ENCODE measurements around the gene PRCC.

PRCC gene

DNA sequence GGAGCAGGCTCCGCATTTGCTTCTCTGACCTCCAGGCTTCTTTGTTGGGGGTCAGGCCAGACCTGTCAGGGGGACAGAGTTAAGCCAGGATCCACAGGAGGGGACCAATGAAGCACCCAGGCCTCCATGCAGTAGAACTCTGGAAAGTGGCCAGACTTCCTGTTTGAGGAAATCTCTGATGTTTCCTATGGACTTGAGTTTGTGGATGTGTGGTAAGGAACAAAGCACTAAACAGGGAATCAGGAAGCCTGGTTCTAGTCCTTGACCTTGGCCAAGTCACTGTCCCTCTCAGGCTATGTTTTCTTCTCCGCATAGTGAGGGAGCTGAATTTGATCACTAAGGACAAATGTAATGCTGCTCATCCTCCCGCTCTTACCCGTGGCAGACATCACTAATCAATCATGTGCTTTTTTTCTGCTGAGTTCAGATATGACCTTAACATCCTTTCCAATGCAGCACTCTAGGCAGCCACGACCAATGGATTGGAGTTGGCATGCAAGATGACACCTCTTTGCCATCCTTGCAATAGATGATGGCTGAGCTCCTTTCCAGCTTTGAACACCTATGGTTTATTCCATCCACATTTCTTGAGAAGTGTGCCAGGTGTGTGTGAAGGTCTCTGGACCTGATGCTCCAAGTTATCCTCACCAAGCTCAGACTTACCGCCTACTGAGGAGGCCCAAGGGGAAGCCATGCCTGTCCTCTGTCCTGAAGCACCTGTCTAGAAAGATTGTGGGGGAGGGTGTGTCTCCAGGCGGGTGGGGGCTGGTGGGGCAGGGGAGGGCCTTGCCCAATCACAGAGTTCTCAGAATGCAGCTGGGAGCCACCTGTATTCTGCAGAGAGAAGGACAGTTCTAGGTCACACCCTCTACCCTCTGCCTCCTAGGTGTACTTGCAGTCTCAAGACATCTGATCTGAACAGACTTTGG, 39.4 kb downstream of the PRCC start:
- WGBS, 2 experiments: 89 to 92% methylated on average over 7 of the region's 7 CpGs

DNA sequence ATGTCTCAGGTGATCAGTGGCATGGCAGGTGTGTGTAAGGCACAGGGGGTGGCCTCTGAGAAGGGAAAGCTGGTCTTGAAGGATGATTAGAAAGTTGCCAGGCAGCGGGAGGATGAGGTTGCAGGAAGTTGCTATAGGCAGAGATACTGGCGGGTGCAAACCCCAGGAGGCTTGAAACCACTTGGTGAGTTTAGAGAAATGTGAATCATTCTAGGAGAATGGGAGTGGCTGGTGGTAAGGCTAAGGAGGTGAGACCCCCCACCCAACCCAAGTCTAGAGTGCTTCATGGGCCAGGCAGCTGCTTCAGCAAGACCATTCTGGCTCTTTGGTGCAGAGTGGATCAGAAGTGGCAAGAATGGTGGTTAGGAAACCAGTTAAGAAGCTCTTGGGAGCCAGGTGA, 40.3 kb downstream of the PRCC start:
- Histone ChIP-seq H3K36me3 (ENCODE audit: control insufficient read depth, insufficient read depth, low read length) (no peaks in the 10 kb centered on the region), H3K27me3 (ENCODE audit: control insufficient read depth, insufficient read depth, low read length, poor library complexity, severe bottlenecking) (no peaks in the 10 kb centered on the region), H3K4me1 (ENCODE audit: control insufficient read depth, insufficient read depth, low read length) (peaks cover 19% of the 10 kb centered on the region), H3K4me3 (ENCODE audit: insufficient read depth, low read depth, low read length) (no peak overlapping the region), H3K27ac (ENCODE audit: insufficient read depth, low read depth, low read length, poor library complexity, severe bottlenecking) (no peak overlapping the region), H3K9me3 (ENCODE audit: control insufficient read depth, low read length) (no peaks in the 10 kb centered on the region)
- WGBS, 2 experiments: 91 to 97% methylated on average over 2 of the region's 2 CpGs

More for the DNA sequence above, 39.4 kb downstream of the PRCC start:
- Histone ChIP-seq H3K36me3 (ENCODE audit: control insufficient read depth, insufficient read depth, low read length) (no peaks in the 10 kb centered on the region), H3K27ac (ENCODE audit: insufficient read depth, low read depth, low read length, poor library complexity, severe bottlenecking) (no peak overlapping the region), H3K27me3 (ENCODE audit: control insufficient read depth, insufficient read depth, low read length, poor library complexity, severe bottlenecking) (no peaks in the 10 kb centered on the region), H3K4me3 (ENCODE audit: insufficient read depth, low read depth, low read length) (no peak overlapping the region), H3K4me1 (ENCODE audit: control insufficient read depth, insufficient read depth, low read length) (peaks cover 19% of the 10 kb centered on the region), H3K9me3 (ENCODE audit: control insufficient read depth, low read length) (no peaks in the 10 kb centered on the region)

DNA sequence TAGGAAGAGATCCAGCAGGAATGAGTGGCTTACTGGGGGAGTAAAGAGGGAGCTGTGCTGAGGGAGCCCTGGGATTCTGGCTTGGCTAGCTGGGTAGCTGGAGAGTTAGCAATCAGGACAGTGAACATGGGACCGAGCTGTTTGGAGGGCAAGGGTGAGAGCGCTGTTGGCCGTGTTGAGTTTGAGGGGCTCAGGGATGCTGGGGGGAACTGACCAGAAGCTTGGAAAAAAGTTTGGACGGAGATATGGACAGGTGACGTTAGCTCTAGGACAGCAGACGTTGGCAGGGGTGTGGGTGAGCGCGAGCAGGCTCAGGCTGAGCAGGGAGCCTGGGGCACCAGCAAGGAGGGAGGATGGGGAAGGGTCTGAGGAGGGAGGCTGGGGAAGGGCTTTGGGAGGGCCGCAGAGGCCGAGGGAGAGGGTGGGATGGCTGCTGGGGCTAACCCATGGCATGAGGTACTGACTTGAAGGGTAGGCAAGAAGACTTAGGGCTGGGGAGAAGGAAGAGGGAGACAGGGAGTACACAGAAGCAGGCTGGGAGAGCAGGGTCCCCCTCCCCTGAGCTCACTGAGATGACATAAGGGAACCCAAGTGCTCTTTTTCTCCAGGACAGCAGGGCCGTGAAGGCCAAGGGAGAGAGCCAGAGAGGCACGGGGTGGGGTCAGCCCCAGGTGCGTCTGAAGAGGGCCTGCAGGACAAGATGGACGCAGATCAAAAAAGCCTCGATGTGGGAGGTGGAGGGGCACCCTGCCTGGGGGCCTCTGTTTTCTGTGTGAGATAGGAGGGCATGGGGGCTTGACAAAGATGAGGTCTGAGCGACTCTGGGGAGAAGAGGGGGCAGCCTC, 41.1 kb downstream of the PRCC start:
- 91 to 93% methylated on average over 16 of the region's 16 CpGs for WGBS, 2 experiments
- Histone ChIP-seq H3K27ac (ENCODE audit: insufficient read depth, low read depth, low read length, poor library complexity, severe bottlenecking) (no peak overlapping the region), H3K36me3 (ENCODE audit: control insufficient read depth, insufficient read depth, low read length) (no peaks in the 10 kb centered on the region), H3K4me1 (ENCODE audit: control insufficient read depth, insufficient read depth, low read length) (peaks cover 19% of the 10 kb centered on the region), H3K9me3 (ENCODE audit: control insufficient read depth, low read length) (no peaks in the 10 kb centered on the region), H3K4me3 (ENCODE audit: insufficient read depth, low read depth, low read length) (no peak overlapping the region), H3K27me3 (ENCODE audit: control insufficient read depth, insufficient read depth, low read length, poor library complexity, severe bottlenecking) (peaks cover 8% of the 10 kb centered on the region)

DNA sequence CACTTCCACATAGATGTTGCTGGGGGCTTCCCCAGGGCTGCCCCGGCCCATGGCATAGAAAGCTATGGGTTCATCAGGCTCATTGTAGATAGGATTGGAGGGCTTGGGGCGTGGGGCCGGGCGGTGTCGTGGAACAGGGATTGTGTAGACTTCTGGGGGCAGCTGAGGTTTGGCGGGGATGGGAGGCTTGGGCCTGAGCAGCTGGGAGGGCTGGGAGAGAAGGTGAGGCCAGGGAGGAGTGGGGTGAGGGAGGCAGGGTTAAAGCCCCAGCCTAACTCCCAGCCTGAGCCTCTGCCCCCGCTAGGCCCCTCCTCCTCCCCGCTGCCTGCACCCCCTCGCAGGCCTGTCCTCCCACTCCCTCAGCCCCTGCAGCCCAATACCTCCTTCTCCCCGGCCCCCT, 41.9 kb downstream of the PRCC start:
- H3K4me1 ChIP-seq (ENCODE audit: control insufficient read depth, insufficient read depth, low read length): peaks cover 18% of the 10 kb centered on the region
- no peaks in the 10 kb centered on the region for H3K36me3 ChIP-seq (ENCODE audit: control insufficient read depth, insufficient read depth, low read length)
- no peaks in the 10 kb centered on the region for H3K9me3 ChIP-seq (ENCODE audit: control insufficient read depth, low read length)
- H3K27ac ChIP-seq (ENCODE audit: insufficient read depth, low read depth, low read length, poor library complexity, severe bottlenecking): no peak overlapping the region
- WGBS, 2 experiments: 80 to 85% methylated on average over 10 of the region's 10 CpGs
- peaks cover 16% of the 10 kb centered on the region for H3K27me3 ChIP-seq (ENCODE audit: control insufficient read depth, insufficient read depth, low read length, poor library complexity, severe bottlenecking)
- H3K4me3 ChIP-seq (ENCODE audit: insufficient read depth, low read depth, low read length): no peak overlapping the region

DNA sequence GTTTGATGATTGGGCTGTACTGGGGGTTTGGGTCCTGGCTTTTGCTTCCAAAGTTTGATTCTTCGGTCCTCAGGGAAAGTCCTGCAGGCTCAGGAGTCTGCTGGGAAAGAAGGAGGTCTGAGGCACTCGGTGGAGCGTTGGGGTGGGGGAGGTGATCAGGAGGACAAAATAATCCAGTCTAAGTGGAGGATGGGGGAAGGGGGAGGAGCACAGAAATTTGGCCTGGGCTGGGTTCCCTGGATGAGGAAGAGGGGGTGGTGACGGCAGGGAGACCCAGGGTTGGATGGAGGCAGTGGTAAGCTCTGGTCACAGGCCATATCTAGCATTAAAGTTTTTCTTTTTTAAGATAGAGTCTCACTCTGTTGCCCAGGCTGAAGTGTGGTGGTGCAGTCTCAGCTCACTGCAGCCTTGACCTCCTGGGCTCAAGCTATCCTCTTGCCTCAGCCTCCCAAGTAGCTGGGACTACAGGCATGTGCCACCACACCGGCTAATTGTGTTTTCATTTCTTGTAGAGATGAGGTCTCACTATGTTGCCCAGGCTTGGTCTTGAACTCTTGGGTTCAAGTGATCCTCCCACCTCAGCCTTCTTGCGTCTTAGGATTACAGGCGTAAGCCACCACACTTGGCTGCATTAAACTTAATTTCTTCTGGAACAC, 42.5 kb downstream of the PRCC start:
- WGBS, 2 experiments: 74 to 77% methylated on average over 7 of the region's 7 CpGs
- Histone ChIP-seq H3K27me3 (ENCODE audit: control insufficient read depth, insufficient read depth, low read length, poor library complexity, severe bottlenecking) (peaks cover 22% of the 10 kb centered on the region), H3K9me3 (ENCODE audit: control insufficient read depth, low read length) (no peaks in the 10 kb centered on the region), H3K4me1 (ENCODE audit: control insufficient read depth, insufficient read depth, low read length) (peaks cover 23% of the 10 kb centered on the region), H3K27ac (ENCODE audit: insufficient read depth, low read depth, low read length, poor library complexity, severe bottlenecking) (no peak overlapping the region), H3K4me3 (ENCODE audit: insufficient read depth, low read depth, low read length) (no peak overlapping the region), H3K36me3 (ENCODE audit: control insufficient read depth, insufficient read depth, low read length) (no peaks in the 10 kb centered on the region)

DNA sequence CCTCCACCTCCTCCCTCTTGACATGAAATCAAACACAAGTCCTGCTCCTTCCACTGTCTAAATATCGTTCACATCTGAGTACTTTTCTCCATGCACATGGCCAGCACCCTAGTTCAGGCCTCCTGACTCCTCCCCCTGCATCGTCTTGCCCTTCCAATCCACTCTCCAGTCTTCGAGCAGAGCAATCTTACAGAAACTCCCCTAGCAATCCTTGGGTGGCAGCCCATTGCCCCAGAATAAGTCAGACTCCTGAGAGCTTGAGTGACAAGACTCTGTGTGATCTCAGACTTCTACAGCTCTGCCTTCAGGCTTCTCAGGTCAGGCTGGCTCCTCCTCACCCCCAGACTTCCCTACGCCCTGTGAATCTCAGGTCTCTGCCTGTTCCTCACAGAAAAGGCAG, 43.8 kb downstream of the PRCC start:
- Histone ChIP-seq H3K36me3 (ENCODE audit: control insufficient read depth, insufficient read depth, low read length) (no peaks in the 10 kb centered on the region), H3K4me3 (ENCODE audit: insufficient read depth, low read depth, low read length) (no peak overlapping the region), H3K27ac (ENCODE audit: insufficient read depth, low read depth, low read length, poor library complexity, severe bottlenecking) (no peak overlapping the region), H3K9me3 (ENCODE audit: control insufficient read depth, low read length) (no peaks in the 10 kb centered on the region), H3K4me1 (ENCODE audit: control insufficient read depth, insufficient read depth, low read length) (peaks cover 27% of the 10 kb centered on the region), H3K27me3 (ENCODE audit: control insufficient read depth, insufficient read depth, low read length, poor library complexity, severe bottlenecking) (peaks cover 31% of the 10 kb centered on the region)
- 71 to 77% methylated on average over 4 of the region's 4 CpGs for WGBS, 2 experiments

DNA sequence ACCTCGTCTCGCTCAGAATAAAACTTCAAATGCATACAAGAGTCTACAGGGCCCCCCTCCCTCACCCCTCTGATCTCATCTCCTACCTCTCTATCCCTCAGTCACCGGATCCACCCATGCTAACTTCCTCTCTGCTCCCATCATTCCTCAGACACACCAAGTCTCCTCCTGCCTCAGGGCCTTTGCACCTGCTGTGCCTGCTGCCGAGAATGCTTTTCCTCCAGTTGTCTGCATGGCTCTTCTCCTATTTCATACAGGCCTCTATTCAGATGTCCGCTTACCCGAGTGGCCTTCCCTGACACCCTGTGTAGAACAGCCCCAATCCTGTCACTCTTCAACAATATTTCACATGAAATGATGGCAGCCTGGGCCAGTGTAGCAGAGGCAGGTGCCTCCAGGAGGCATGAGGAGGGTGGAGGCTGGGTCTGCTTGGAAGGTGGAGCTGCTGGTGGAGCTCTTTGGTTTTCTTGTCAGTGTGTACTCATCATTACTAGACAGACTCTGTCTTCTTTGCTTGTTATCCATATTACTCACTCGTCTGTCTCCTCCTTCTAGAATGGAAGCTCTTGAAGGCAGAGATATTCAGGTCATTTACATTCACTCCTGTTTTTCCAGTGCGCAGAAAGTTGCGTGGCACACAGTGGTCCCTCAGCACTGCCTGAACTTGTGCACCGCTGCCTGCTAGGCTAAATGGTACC, 45.1 kb downstream of the PRCC start:
- H3K4me1 ChIP-seq (ENCODE audit: control insufficient read depth, insufficient read depth, low read length): peaks cover 27% of the 10 kb centered on the region
- WGBS, 2 experiments: 95 to 96% methylated on average over 10 of the region's 10 CpGs
- no peaks in the 10 kb centered on the region for H3K36me3 ChIP-seq (ENCODE audit: control insufficient read depth, insufficient read depth, low read length)
- no peak overlapping the region for H3K4me3 ChIP-seq (ENCODE audit: insufficient read depth, low read depth, low read length)
- H3K27me3 ChIP-seq (ENCODE audit: control insufficient read depth, insufficient read depth, low read length, poor library complexity, severe bottlenecking): peaks cover 31% of the 10 kb centered on the region
- H3K27ac ChIP-seq (ENCODE audit: insufficient read depth, low read depth, low read length, poor library complexity, severe bottlenecking): no peak overlapping the region
- H3K9me3 ChIP-seq (ENCODE audit: control insufficient read depth, low read length): no peaks in the 10 kb centered on the region

DNA sequence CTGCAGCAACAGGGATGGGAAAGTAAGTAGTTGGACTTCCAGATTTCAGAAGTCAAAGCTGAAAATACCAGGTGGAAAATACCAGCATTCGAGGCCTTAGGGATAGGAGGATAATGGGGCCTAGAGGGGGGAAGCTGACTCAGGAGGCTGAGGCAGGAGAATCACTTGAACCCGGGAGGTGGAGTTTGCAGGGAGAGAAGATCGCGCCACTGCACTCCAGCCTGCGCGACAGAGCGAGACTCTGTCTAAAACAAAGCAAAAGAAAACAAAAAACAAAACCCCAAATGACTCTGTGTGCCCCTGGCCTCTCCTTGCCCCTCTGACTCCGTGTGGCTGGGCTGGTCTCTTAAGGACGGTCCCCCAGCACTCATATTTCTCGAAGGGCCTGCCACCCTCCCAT, 46.0 kb downstream of the PRCC start:
- peaks cover 27% of the 10 kb centered on the region for H3K4me1 ChIP-seq (ENCODE audit: control insufficient read depth, insufficient read depth, low read length)
- peak overlapping the region; percentile 32 for H3K4me3 ChIP-seq (ENCODE audit: insufficient read depth, low read depth, low read length)
- peaks cover 31% of the 10 kb centered on the region for H3K27me3 ChIP-seq (ENCODE audit: control insufficient read depth, insufficient read depth, low read length, poor library complexity, severe bottlenecking)
- WGBS, 2 experiments: 58% methylated on average over 10 of the region's 10 CpGs
- H3K27ac ChIP-seq (ENCODE audit: insufficient read depth, low read depth, low read length, poor library complexity, severe bottlenecking): no peak overlapping the region
- H3K9me3 ChIP-seq (ENCODE audit: control insufficient read depth, low read length): no peaks in the 10 kb centered on the region
- no peaks in the 10 kb centered on the region for H3K36me3 ChIP-seq (ENCODE audit: control insufficient read depth, insufficient read depth, low read length)

DNA sequence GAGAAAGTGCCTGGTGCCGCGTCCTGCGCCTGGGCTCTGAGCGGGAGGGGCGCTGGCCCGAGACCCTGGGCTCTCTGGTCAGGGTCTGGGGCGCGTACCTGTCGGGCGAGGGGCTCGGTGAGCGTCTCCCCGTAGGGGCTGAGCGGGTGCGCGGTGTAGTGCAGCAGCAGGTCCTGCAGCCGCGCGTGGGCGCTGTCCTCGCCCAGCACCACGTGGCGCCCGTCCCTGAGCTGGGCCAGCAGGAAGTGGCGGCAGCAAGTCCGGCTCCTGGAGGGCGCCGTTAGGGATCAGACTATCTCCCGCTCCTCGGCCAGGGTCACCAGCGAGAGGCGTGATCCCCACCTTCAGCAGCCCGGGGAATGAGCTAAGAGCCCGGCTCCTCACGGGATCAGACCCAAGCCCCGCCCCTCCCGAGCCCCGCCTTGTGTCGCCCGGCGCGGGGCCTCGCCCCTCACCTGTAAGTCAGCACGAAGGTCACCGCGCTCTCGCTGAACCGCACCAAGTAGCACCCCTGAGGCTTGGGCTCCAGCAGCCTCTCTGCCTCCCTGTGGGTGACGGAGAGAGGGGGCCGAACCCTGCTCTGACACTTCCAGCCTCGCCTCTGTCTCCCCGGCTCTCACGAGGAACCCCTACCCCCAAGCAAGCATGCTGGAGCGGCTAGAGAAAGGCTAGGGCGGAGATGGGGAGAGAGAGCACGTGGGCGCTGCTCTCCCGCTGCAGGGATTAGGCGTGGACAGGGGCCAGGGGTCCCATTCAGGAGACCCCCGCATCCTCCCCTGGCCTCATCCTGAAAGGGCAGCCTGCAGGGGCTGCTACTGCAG, 46.6 kb downstream of the PRCC start:
- 10 to 12% methylated on average over 60 of the region's 60 CpGs for WGBS, 2 experiments
- H3K4me1 ChIP-seq (ENCODE audit: control insufficient read depth, insufficient read depth, low read length): peaks cover 27% of the 10 kb centered on the region
- no peak overlapping the region for H3K27ac ChIP-seq (ENCODE audit: insufficient read depth, low read depth, low read length, poor library complexity, severe bottlenecking)
- peaks cover 31% of the 10 kb centered on the region for H3K27me3 ChIP-seq (ENCODE audit: control insufficient read depth, insufficient read depth, low read length, poor library complexity, severe bottlenecking)
- peak overlapping the region; percentile 32 for H3K4me3 ChIP-seq (ENCODE audit: insufficient read depth, low read depth, low read length)
- H3K36me3 ChIP-seq (ENCODE audit: control insufficient read depth, insufficient read depth, low read length): no peaks in the 10 kb centered on the region
- H3K9me3 ChIP-seq (ENCODE audit: control insufficient read depth, low read length): no peaks in the 10 kb centered on the region
